Duodenal mucosa (tissue), 2 donors: Measurements from ENCODE around the gene PHF13.
"Not testable (repeated sequence)": the region's sequence is repeated elsewhere in the genome, so short reads cannot be mapped to it uniquely, and the experiment has no call there.

Source experiments
- H3K27ac ChIP-seq: one replicate; pipeline ENCODE4 v1.7.0; 2013; ENCODE audit warnings: low read depth, low read length
- H3K27me3 ChIP-seq, 2 donors: one replicate each; pipeline ENCODE4 v1.7.0; 2013; ENCODE audit warnings: low read length in 2 of 2, control low read depth in 1 of 2; ENCODE audit not compliant: insufficient read depth in 2 of 2, control insufficient read depth in 1 of 2
- H3K36me3 ChIP-seq, 2 donors: one replicate each; pipeline ENCODE4 v1.7.0; 2013; ENCODE audit warnings: low read length in 2 of 2, control low read depth in 1 of 2; ENCODE audit not compliant: insufficient read depth in 2 of 2, control insufficient read depth in 1 of 2
- H3K4me1 ChIP-seq, 2 donors: one replicate each; pipeline ENCODE4 v1.7.0; 2013; ENCODE audit warnings: low read length in 2 of 2, control low read depth in 1 of 2; ENCODE audit not compliant: insufficient read depth in 2 of 2, control insufficient read depth in 1 of 2
- H3K4me3 ChIP-seq, 2 donors: one replicate each; pipeline ENCODE4 v1.7.0; 2013; ENCODE audit warnings: low read length in 2 of 2, low read depth in 1 of 2
- H3K9ac ChIP-seq, 2 donors: one replicate each; pipeline ENCODE4 v1.7.0; 2013; ENCODE audit warnings: low read length in 2 of 2, low read depth in 1 of 2
- H3K9me3 ChIP-seq, 2 donors: one replicate each; pipeline ENCODE4 v1.7.0; 2013; ENCODE audit warnings: low read length in 2 of 2, control low read depth in 1 of 2; ENCODE audit not compliant: control insufficient read depth in 1 of 2

Gene PHF13

GRCh38 chr1:6640867-6641266, 27.3 kb downstream of the PHF13 start:
- H3K27me3 ChIP-seq, H3K9me3 ChIP-seq: not testable (repeated sequence)
- H3K36me3 ChIP-seq: peaks cover 38 to 80% of the 10 kb centered on the region in 2 donors

GRCh38 chr1:6645018-6645417, 31.5 kb downstream of the PHF13 start:
- Histone ChIP-seq H3K4me1 (no peaks in the 10 kb centered on the region), H3K9ac (no peak overlapping the region), H3K27me3 (no peaks in the 10 kb centered on the region), H3K36me3 (peaks cover 11 to 50% of the 10 kb centered on the region in 2 donors), H3K4me3 (no peak overlapping the region), H3K27ac (no peak overlapping the region), H3K9me3 (no peaks in the 10 kb centered on the region)

More at GRCh38 chr1:6640867-6641266, 27.3 kb downstream of the PHF13 start:
- not testable (repeated sequence) for H3K27ac ChIP-seq, H3K9ac ChIP-seq, H3K4me3 ChIP-seq, H3K4me1 ChIP-seq

GRCh38 chr1:6646499-6647148, 33.1 kb downstream of the PHF13 start:
- Histone ChIP-seq H3K9me3 (no peaks in the 10 kb centered on the region), H3K9ac (no peak overlapping the region), H3K36me3 (peaks cover 16 to 52% of the 10 kb centered on the region in 2 donors), H3K4me1 (no peaks in the 10 kb centered on the region), H3K4me3 (no peak overlapping the region), H3K27ac (no peak overlapping the region), H3K27me3 (no peaks in the 10 kb centered on the region)

- Histone ChIP-seq H3K27me3 (no peaks in the 10 kb centered on the region), H3K9me3 (no peaks in the 10 kb centered on the region), H3K36me3 (peaks cover 23 to 53% of the 10 kb centered on the region in 2 donors), H3K27ac (no peak overlapping the region), H3K9ac (no peak overlapping the region), H3K4me3 (no peak overlapping the region), H3K4me1 (no peaks in the 10 kb centered on the region)
These were observed 35.0 kb downstream of the PHF13 start for GRCh38 chr1:6648556-6648955.

- H3K4me3 ChIP-seq: no peak overlapping the region
- H3K36me3 ChIP-seq: peaks cover 21 to 46% of the 10 kb centered on the region in 2 donors
- H3K4me1 ChIP-seq: no peaks in the 10 kb centered on the region
- H3K27ac ChIP-seq: no peak overlapping the region
- no peak overlapping the region for H3K9ac ChIP-seq
- H3K9me3 ChIP-seq: no peaks in the 10 kb centered on the region
- H3K27me3 ChIP-seq: no peaks in the 10 kb centered on the region
These were observed 38.4 kb downstream of the PHF13 start for GRCh38 chr1:6651909-6652308.

- Histone ChIP-seq H3K36me3 (peaks cover 21 to 52% of the 10 kb centered on the region in 2 donors), H3K4me3 (no peak overlapping the region), H3K9ac (no peak overlapping the region), H3K27ac (no peak overlapping the region), H3K4me1 (no peaks in the 10 kb centered on the region), H3K9me3 (no peaks in the 10 kb centered on the region), H3K27me3 (no peaks in the 10 kb centered on the region)
These were observed 39.5 kb downstream of the PHF13 start for GRCh38 chr1:6652986-6653385.

- H3K36me3 ChIP-seq: peaks cover 21 to 52% of the 10 kb centered on the region in 2 donors
- no peak overlapping the region for H3K27ac ChIP-seq
- no peaks in the 10 kb centered on the region for H3K4me1 ChIP-seq
- H3K27me3 ChIP-seq: no peaks in the 10 kb centered on the region
- H3K9me3 ChIP-seq: no peaks in the 10 kb centered on the region
- no peak overlapping the region for H3K9ac ChIP-seq
- no peak overlapping the region for H3K4me3 ChIP-seq
These were observed 40.1 kb downstream of the PHF13 start for GRCh38 chr1:6653436-6654290.

- Histone ChIP-seq H3K36me3 (peaks cover 16 to 39% of the 10 kb centered on the region in 2 donors), H3K4me3 (no peak overlapping the region), H3K4me1 (no peaks in the 10 kb centered on the region), H3K9me3 (no peaks in the 10 kb centered on the region), H3K27me3 (no peaks in the 10 kb centered on the region), H3K27ac (no peak overlapping the region), H3K9ac (no peak overlapping the region)
These were observed 43.6 kb downstream of the PHF13 start for GRCh38 chr1:6657138-6657537.

- no peaks in the 10 kb centered on the region for H3K9me3 ChIP-seq
- H3K4me1 ChIP-seq: no peaks in the 10 kb centered on the region
- no peak overlapping the region for H3K9ac ChIP-seq
- no peaks in the 10 kb centered on the region for H3K27me3 ChIP-seq
- peaks cover 7 to 30% of the 10 kb centered on the region in 2 donors for H3K36me3 ChIP-seq
- H3K27ac ChIP-seq: no peak overlapping the region
- H3K4me3 ChIP-seq: no peak overlapping the region
These were observed 45.0 kb downstream of the PHF13 start for GRCh38 chr1:6658359-6659060.
